Subcutaneous abdominal adipose tissue (tissue), 5 donors: ENCODE measurements around the gene SMTNL2.
"Not testable (repeated sequence)": the region's sequence is repeated elsewhere in the genome, so short reads cannot be mapped to it uniquely, and the experiment has no call there.

Experiments
- H3K27ac ChIP-seq: one replicate; pipeline ENCODE4 v1.7.0; 2013; ENCODE audit warnings: low read depth, mild to moderate bottlenecking, inconsistent platforms, low read length, moderate library complexity
- H3K27me3 ChIP-seq, 5 donors: one replicate each; pipeline ENCODE4 v1.7.0; 2013; ENCODE audit warnings: low read length in 5 of 5, inconsistent platforms in 1 of 5; ENCODE audit not compliant: control insufficient read depth in 5 of 5, insufficient read depth in 4 of 5
- H3K36me3 ChIP-seq, 5 donors: one replicate each; pipeline ENCODE4 v1.7.0; 2013; ENCODE audit warnings: low read length in 5 of 5; ENCODE audit not compliant: control insufficient read depth in 5 of 5, insufficient read depth in 5 of 5
- H3K4me1 ChIP-seq, 5 donors: one replicate each; pipeline ENCODE4 v1.7.0; 2013; ENCODE audit warnings: low read length in 5 of 5, mild to moderate bottlenecking in 3 of 5, moderate library complexity in 1 of 5; ENCODE audit not compliant: control insufficient read depth in 5 of 5, insufficient read depth in 5 of 5
- H3K4me3 ChIP-seq, 5 donors: one replicate each; pipeline ENCODE4 v1.7.0; 2013; ENCODE audit warnings: low read length in 5 of 5, low read depth in 1 of 5
- H3K9ac ChIP-seq, 5 donors: one replicate each; pipeline ENCODE4 v1.7.0; 2013; ENCODE audit warnings: low read length in 5 of 5, mild to moderate bottlenecking in 4 of 5, moderate library complexity in 3 of 5
- H3K9me3 ChIP-seq, 5 donors: one replicate each; pipeline ENCODE4 v1.7.0; 2013; ENCODE audit warnings: low read length in 5 of 5; ENCODE audit not compliant: control insufficient read depth in 5 of 5
- donor health status: healthy.
- donor health status: healthy.
- donor health status: healthy.
- donor health status: healthy.
- donor health status: healthy.

Gene SMTNL2

GRCh38 chr17:4610162-4610561 lies 25.8 kb downstream of the SMTNL2 start:
- H3K36me3 ChIP-seq = no peaks in the 10 kb centered on the region
- no peak overlapping the region for H3K27ac ChIP-seq
- H3K27me3 ChIP-seq = no peaks in the 10 kb centered on the region
- no peak overlapping the region for H3K4me3 ChIP-seq
- H3K4me1 ChIP-seq = peaks cover 1 to 28% (median 19%) of the 10 kb centered on the region in 5 donors
- no peaks in the 10 kb centered on the region for H3K9me3 ChIP-seq
- no peak overlapping the region for H3K9ac ChIP-seq

- H3K9me3 ChIP-seq = no peaks in the 10 kb centered on the region
- no peak overlapping the region for H3K4me3 ChIP-seq
- H3K27ac ChIP-seq = no peak overlapping the region
- H3K36me3 ChIP-seq = no peaks in the 10 kb centered on the region
- peaks cover 1 to 23% (median 14%) of the 10 kb centered on the region in 5 donors for H3K4me1 ChIP-seq
- no peak overlapping the region for H3K9ac ChIP-seq
- no peaks in the 10 kb centered on the region for H3K27me3 ChIP-seq
These were observed 26.3 kb downstream of the SMTNL2 start for GRCh38 chr17:4610656-4611055.

- no peaks in the 10 kb centered on the region for H3K36me3 ChIP-seq
These were observed 32.1 kb downstream of the SMTNL2 start for GRCh38 chr17:4616476-4616875.

GRCh38 chr17:4617090-4617489 lies 32.8 kb downstream of the SMTNL2 start:
- Histone ChIP-seq H3K4me3 (no peak overlapping the region), H3K27ac (no peak overlapping the region), H3K4me1 (no peaks in the 10 kb centered on the region), H3K9ac (no peak overlapping the region), H3K9me3 (peaks cover 0 to 9% (median 7%) of the 10 kb centered on the region in 5 donors), H3K36me3 (no peaks in the 10 kb centered on the region), H3K27me3 (peaks cover 0 to 14% (median 12%) of the 10 kb centered on the region in 5 donors)

More at GRCh38 chr17:4616476-4616875, 32.1 kb downstream of the SMTNL2 start:
- H3K4me3 ChIP-seq = no peak overlapping the region
- H3K4me1 ChIP-seq = no peaks in the 10 kb centered on the region
- H3K27ac ChIP-seq = no peak overlapping the region
- no peak overlapping the region for H3K9ac ChIP-seq
- peaks cover 0 to 14% (median 12%) of the 10 kb centered on the region in 5 donors for H3K27me3 ChIP-seq
- H3K9me3 ChIP-seq = peaks cover 0 to 3% (median 1%) of the 10 kb centered on the region in 5 donors

GRCh38 chr17:4617590-4618351 lies 33.4 kb downstream of the SMTNL2 start:
- Histone ChIP-seq H3K27ac (no peak overlapping the region), H3K9ac (no peak overlapping the region)

GRCh38 chr17:4620531-4621101 lies 36.3 kb downstream of the SMTNL2 start:
- H3K27me3 ChIP-seq = peaks cover 0 to 14% (median 12%) of the 10 kb centered on the region in 5 donors
- no peak overlapping the region for H3K4me3 ChIP-seq
- peaks cover 0 to 11% (median 9%) of the 10 kb centered on the region in 5 donors for H3K4me1 ChIP-seq
- no peak overlapping the region for H3K27ac ChIP-seq
- no peaks in the 10 kb centered on the region for H3K36me3 ChIP-seq
- no peak overlapping the region for H3K9ac ChIP-seq
- H3K9me3 ChIP-seq = peaks cover 0 to 14% (median 10%) of the 10 kb centered on the region in 5 donors

More at GRCh38 chr17:4617590-4618351, 33.4 kb downstream of the SMTNL2 start:
- Histone ChIP-seq H3K27me3 (peaks cover 0 to 14% (median 12%) of the 10 kb centered on the region in 5 donors), H3K36me3 (no peaks in the 10 kb centered on the region), H3K4me3 (no peak overlapping the region), H3K9me3 (peaks cover 0 to 14% (median 10%) of the 10 kb centered on the region in 5 donors), H3K4me1 (no peaks in the 10 kb centered on the region)

- H3K36me3 ChIP-seq = no peaks in the 10 kb centered on the region
- no peak overlapping the region for H3K27ac ChIP-seq
- H3K9me3 ChIP-seq = peaks cover 0 to 14% (median 10%) of the 10 kb centered on the region in 5 donors
- peaks cover 0 to 9% (median 6%) of the 10 kb centered on the region in 5 donors for H3K27me3 ChIP-seq
- no peak overlapping the region for H3K9ac ChIP-seq
- peaks cover 0 to 14% (median 9%) of the 10 kb centered on the region in 5 donors for H3K4me1 ChIP-seq
- no peak overlapping the region for H3K4me3 ChIP-seq
These were observed 38.0 kb downstream of the SMTNL2 start for GRCh38 chr17:4622375-4622774.

- H3K36me3 ChIP-seq = no peaks in the 10 kb centered on the region
- peaks cover 0 to 14% (median 9%) of the 10 kb centered on the region in 5 donors for H3K4me1 ChIP-seq
- no peak overlapping the region for H3K27ac ChIP-seq
- H3K4me3 ChIP-seq = no peak overlapping the region
- H3K9ac ChIP-seq = no peak overlapping the region
- H3K9me3 ChIP-seq = peaks cover 0 to 14% (median 10%) of the 10 kb centered on the region in 5 donors
- peaks cover 0 to under 1% (median 0%) of the 10 kb centered on the region in 5 donors for H3K27me3 ChIP-seq
These were observed 38.9 kb downstream of the SMTNL2 start for GRCh38 chr17:4623249-4623648.

- peaks cover 0 to 14% (median 10%) of the 10 kb centered on the region in 5 donors for H3K9me3 ChIP-seq
- not testable (repeated sequence) for H3K27ac ChIP-seq, H3K4me3 ChIP-seq, H3K36me3 ChIP-seq, H3K9ac ChIP-seq, H3K27me3 ChIP-seq
- H3K4me1 ChIP-seq = peaks cover 0 to 14% (median 9%) of the 10 kb centered on the region in 5 donors
These were observed 40.2 kb downstream of the SMTNL2 start for GRCh38 chr17:4624451-4624911.

- Histone ChIP-seq H3K4me1 (peaks cover 0 to 14% (median 9%) of the 10 kb centered on the region in 5 donors), H3K27ac (no peak overlapping the region), H3K9me3 (peaks cover 0 to 14% (median 10%) of the 10 kb centered on the region in 5 donors), H3K27me3 (no peaks in the 10 kb centered on the region), H3K4me3 (no peak overlapping the region), H3K36me3 (no peaks in the 10 kb centered on the region), H3K9ac (no peak overlapping the region)
These were observed 40.9 kb downstream of the SMTNL2 start for GRCh38 chr17:4625181-4625617.
